Neural progenitor cell (in vitro differentiated cells): ENCODE results near the gene INPPL1. TPM values are rescaled to one million over a fixed set of nuclear protein-coding genes. Genes with fewer than 3 reads are reported as not detected.

ENCODE experiments used
- DNase-seq: peaks from one replicate; pipeline ENCODE4 v3.0.0-alpha.2; 2016; ENCODE audit warnings: low spot score
- H2AFZ ChIP-seq: fragments of 200-600 bp; sonication (generic); replicated peaks from 2 replicates; pipeline ENCODE4 v1.6.1; 2016; ENCODE audit warnings: antibody characterized with exemption
- H3F3A ChIP-seq: fragments of 200-600 bp; sonication (generic); 2 replicates; pipeline ENCODE4 v1.6.1; 2016; ENCODE audit warnings: antibody characterized with exemption, low read depth
- H3K27ac ChIP-seq: fragments of 200-600 bp; sonication (generic); 2 replicates; pipeline ENCODE4 v1.5.1; 2016; ENCODE audit warnings: mild to moderate bottlenecking
- H3K27me3 ChIP-seq: fragments of 200-600 bp; sonication (generic); 2 replicates; pipeline ENCODE4 v1.6.1; 2016; ENCODE audit warnings: mild to moderate bottlenecking, moderate library complexity
- H3K36me3 ChIP-seq: fragments of 200-600 bp; sonication (generic); 2 replicates; pipeline ENCODE4 v1.5.1; 2016
- H3K4me1 ChIP-seq: fragments of 200-600 bp; sonication (generic); 2 replicates; pipeline ENCODE4 v1.6.1; 2016; ENCODE audit warnings: mixed run types
- H3K4me2 ChIP-seq: fragments of 200-600 bp; sonication (generic); 2 replicates; pipeline ENCODE4 v1.6.1; 2016
- H3K4me3 ChIP-seq: fragments of 200-600 bp; sonication (generic); 2 replicates; pipeline ENCODE4 v1.5.1; 2016
- H3K79me2 ChIP-seq: fragments of 200-600 bp; sonication (generic); 2 replicates; pipeline ENCODE4 v1.6.1; 2016; ENCODE audit warnings: low read depth
- H3K9ac ChIP-seq: fragments of 200-600 bp; sonication (generic); 2 replicates; pipeline ENCODE4 v1.6.1; 2016
- H3K9me3 ChIP-seq: fragments of 200-600 bp; sonication (generic); 2 replicates; pipeline ENCODE4 v1.5.1; 2016; ENCODE audit warnings: low read depth
- H4K20me1 ChIP-seq: fragments of 200-600 bp; sonication (generic); 2 replicates; pipeline ENCODE4 v1.6.1; 2016; ENCODE audit warnings: low read depth
- H3K27ac Mint-ChIP-seq: 3 replicates; pipeline ENCODE4 v1.8.0; 2021; ENCODE audit warnings: mixed read lengths
- H3K27me3 Mint-ChIP-seq: 2 replicates; pipeline ENCODE4 v1.8.0; 2022; ENCODE audit warnings: low read depth, mild to moderate bottlenecking, inconsistent platforms, moderate library complexity, mixed read lengths; ENCODE audit not compliant: insufficient read depth
- H3K36me3 Mint-ChIP-seq: 3 replicates; pipeline ENCODE4 v1.8.0; 2021; ENCODE audit warnings: mixed read lengths
- H3K4me1 Mint-ChIP-seq: 3 replicates; pipeline ENCODE4 v1.8.0; 2021; ENCODE audit warnings: mixed read lengths
- H3K4me3 Mint-ChIP-seq: 3 replicates; pipeline ENCODE4 v1.8.0; 2021; ENCODE audit warnings: mild to moderate bottlenecking, moderate library complexity, mixed read lengths
- H3K9me3 Mint-ChIP-seq: 3 replicates; pipeline ENCODE4 v1.8.0; 2020; ENCODE audit warnings: mixed read lengths
- EZH2 ChIP-seq: fragments of 200-600 bp; sonication (generic); IDR thresholded peaks from 2 replicates; pipeline ENCODE4 v1.6.1; 2017; ENCODE audit warnings: antibody characterized with exemption, mild to moderate bottlenecking, moderate library complexity
- EZH2phosphoT487 ChIP-seq: fragments of 200-600 bp; sonication (generic); IDR thresholded peaks from 2 replicates; pipeline ENCODE4 v1.6.1; 2017; ENCODE audit warnings: antibody characterized with exemption
- total RNA-seq: library from RNA; depleted of rRNA; stranded (reverse); fragments of >200 nt; gene quantifications from 2 replicates; pipeline ENCODE4 v1.2.3, GENCODE V29; 2015; ENCODE audit warnings: low replicate concordance
- TF ChIP-seq, protein P1 (sequence below): fragments of 200-600 bp; sonication (generic); IDR thresholded peaks from 2 replicates; pipeline ENCODE4 v1.5.1; 2017; ENCODE audit warnings: antibody characterized with exemption, mild to moderate bottlenecking

The INPPL1 gene
- total RNA-seq, 1 donor from 2014 or later, result 30.8 TPM

DNA sequence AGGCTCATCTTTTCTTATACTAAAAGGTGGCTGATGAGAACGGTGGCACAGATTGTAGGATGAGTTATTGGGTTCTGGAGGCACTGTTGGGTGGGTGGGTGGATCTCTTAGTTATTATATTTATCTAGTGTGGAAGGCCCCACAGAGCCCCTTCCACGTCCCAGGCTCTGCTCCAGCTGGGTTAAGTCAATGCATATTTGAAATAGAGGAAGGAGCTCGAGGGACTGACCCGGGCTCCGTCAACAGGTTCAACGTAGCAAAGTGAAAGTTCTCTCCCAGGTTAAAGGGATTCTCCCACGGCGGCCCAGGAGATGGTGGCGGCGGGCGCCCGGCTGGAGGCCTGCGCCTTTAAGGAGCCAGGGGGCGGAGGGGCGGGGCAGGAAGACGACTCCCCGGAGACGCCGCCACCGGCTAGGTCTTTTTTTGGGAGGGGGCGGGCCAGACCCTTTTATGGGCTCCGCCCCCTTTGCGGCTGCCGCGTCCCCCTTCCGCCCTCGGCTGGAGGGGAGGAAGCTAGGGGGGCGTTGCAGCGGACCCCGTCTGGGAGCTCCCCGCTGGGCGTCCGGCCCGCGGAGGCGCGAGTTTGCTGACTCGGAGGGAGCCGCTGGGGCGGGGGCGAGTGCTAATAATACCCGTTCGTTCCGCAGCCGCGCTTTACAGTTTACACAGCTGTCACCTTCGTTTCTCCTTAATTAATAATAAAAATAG, 1.5 kb upstream of the INPPL1 start:
- no peak overlapping the region for H3K9ac ChIP-seq

DNA sequence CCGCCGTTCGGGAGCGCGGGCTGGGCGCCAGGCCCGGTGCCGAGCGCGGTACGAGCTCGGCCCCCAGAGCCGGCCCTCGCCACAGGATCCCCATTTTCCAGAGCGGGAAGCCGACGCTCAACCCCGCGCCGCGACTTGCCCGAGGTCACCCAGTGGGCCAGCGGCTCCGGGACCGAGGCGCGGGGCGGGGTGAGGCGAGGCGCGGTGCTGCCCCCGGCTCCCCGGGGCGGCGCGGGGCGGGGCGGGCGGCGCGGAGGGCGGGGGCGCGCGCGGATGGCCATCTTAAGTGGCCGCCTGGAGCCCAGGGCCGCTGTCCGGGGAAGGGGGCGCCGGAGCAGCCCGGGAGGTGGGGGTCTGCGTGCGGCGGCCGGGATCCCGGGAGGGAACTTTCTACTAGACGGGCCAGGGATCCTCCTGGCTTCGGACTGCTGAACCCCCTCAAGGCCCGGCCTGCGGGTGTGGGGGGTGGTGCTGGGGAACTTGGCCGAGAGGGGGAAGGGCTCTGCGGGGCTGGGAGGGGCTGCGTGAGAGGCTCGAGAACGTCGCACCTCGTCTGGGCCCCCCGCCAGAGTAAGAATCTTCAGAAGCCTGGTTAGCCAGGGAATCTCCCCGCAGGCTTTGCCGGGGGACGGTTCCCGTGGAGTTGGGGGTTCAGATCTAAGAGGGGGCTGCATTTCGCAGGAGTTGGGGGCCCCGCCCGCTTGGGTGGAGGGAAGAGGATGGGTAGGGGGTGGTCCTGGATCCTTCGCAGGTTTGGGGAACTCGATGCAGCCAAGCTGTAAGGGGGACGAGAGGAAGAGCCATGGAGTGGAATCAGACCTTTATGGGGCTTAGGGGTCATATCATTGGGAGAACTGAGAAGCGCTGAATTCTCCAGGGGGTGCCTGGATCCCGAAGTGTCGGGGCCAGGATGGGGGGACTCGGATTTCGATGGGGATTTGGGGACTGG, 678 bp upstream of the INPPL1 start:
- Histone ChIP-seq H3K9me3 (no peaks in the 10 kb centered on the region), H3K36me3 (no peaks in the 10 kb centered on the region), H3K9ac (peak overlapping the region; percentile 57), H3K27me3 (no peaks in the 10 kb centered on the region), H3K79me2 (peaks cover 26% of the 10 kb centered on the region), H3F3A (peaks cover 19% of the 10 kb centered on the region), H4K20me1 (peaks cover 19% of the 10 kb centered on the region), H3K4me3 (peak overlapping the region; percentile 87), H2AFZ (peak overlapping the region; percentile 33), H3K27ac (no peak overlapping the region), H3K4me1 (peaks cover 5% of the 10 kb centered on the region), H3K4me2 (peak overlapping the region; percentile 97)
- H3K27me3 Mint-ChIP-seq, result peaks cover 7% of the 10 kb centered on the region
- H3K27ac Mint-ChIP-seq, result peak overlapping the region; percentile 94
- H3K9me3 Mint-ChIP-seq, result no peaks in the 10 kb centered on the region
- no peak for TF ChIP-seq EZH2phosphoT487
- TF ChIP-seq, protein P1, sequence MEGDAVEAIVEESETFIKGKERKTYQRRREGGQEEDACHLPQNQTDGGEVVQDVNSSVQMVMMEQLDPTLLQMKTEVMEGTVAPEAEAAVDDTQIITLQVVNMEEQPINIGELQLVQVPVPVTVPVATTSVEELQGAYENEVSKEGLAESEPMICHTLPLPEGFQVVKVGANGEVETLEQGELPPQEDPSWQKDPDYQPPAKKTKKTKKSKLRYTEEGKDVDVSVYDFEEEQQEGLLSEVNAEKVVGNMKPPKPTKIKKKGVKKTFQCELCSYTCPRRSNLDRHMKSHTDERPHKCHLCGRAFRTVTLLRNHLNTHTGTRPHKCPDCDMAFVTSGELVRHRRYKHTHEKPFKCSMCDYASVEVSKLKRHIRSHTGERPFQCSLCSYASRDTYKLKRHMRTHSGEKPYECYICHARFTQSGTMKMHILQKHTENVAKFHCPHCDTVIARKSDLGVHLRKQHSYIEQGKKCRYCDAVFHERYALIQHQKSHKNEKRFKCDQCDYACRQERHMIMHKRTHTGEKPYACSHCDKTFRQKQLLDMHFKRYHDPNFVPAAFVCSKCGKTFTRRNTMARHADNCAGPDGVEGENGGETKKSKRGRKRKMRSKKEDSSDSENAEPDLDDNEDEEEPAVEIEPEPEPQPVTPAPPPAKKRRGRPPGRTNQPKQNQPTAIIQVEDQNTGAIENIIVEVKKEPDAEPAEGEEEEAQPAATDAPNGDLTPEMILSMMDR, result no peak
- no peak for TF ChIP-seq EZH2
- DNase-seq, result peak; percentile 57
- peak overlapping the region; percentile 95 for H3K4me3 Mint-ChIP-seq
- peaks cover 3% of the 10 kb centered on the region for H3K36me3 Mint-ChIP-seq
- peaks cover 23% of the 10 kb centered on the region for H3K4me1 Mint-ChIP-seq

More for the DNA sequence above, 1.5 kb upstream of the INPPL1 start:
- peak overlapping the region; percentile 97 for H3K4me2 ChIP-seq
- no peak for TF ChIP-seq EZH2phosphoT487
- TF ChIP-seq, protein P1, result peak; percentile 6
- no peak for TF ChIP-seq EZH2
- Mint-ChIP-seq H3K4me1 (peaks cover 23% of the 10 kb centered on the region), H3K36me3 (no peaks in the 10 kb centered on the region), H3K27me3 (peaks cover 10% of the 10 kb centered on the region), H3K9me3 (no peaks in the 10 kb centered on the region), H3K4me3 (peak overlapping the region; percentile 86), H3K27ac (peak overlapping the region; percentile 25)
- H4K20me1 ChIP-seq, result peaks cover 19% of the 10 kb centered on the region
- H3K79me2 ChIP-seq, result peaks cover 26% of the 10 kb centered on the region
- peaks cover 5% of the 10 kb centered on the region for H3K4me1 ChIP-seq
- H3F3A ChIP-seq, result peaks cover 19% of the 10 kb centered on the region
- H3K4me3 ChIP-seq, result peak overlapping the region; percentile 87
- H2AFZ ChIP-seq, result no peak overlapping the region
- H3K36me3 ChIP-seq, result no peaks in the 10 kb centered on the region
- H3K27me3 ChIP-seq, result no peaks in the 10 kb centered on the region
- peak; percentile 96 for DNase-seq
- H3K9me3 ChIP-seq, result no peaks in the 10 kb centered on the region
- no peak overlapping the region for H3K27ac ChIP-seq

DNA sequence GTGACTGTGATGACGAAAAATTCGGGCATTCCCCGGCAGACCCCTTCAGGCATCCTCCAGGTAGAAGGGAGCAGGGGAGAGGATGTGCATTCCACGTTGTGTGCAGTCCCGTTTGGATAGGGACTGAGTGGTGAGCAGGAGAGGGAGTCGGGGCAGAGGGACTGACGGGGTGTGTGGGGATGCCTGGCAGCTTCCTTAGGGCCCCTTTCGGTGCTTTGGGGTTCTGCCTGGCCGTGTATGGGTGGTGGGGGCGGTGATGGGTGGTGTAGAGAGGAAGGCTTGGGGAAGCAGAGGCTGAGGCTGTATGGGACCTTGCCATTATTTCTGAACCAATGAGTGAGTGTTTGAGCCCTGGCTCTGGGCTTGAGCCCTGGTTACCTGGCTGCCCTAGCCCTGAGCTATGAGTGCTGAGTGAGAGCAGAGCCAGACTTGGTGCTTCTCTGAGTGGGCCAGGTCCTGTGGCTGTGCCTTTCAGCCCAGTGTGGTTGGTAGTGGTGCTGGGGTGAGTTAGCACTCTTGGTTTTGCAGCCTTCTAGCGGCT, 914 bp downstream of the INPPL1 start:
- Histone ChIP-seq H3K4me2 (peak overlapping the region; percentile 97), H3F3A (peaks cover 19% of the 10 kb centered on the region), H4K20me1 (peaks cover 19% of the 10 kb centered on the region), H3K4me1 (peaks cover 5% of the 10 kb centered on the region), H3K36me3 (no peaks in the 10 kb centered on the region), H3K4me3 (peak overlapping the region; percentile 87), H3K27me3 (no peaks in the 10 kb centered on the region), H3K27ac (no peak overlapping the region), H3K9me3 (no peaks in the 10 kb centered on the region), H3K79me2 (peaks cover 26% of the 10 kb centered on the region), H2AFZ (no peak overlapping the region), H3K9ac (peak overlapping the region; percentile 57)
- H3K4me1 Mint-ChIP-seq, result peaks cover 23% of the 10 kb centered on the region
- H3K27me3 Mint-ChIP-seq, result peaks cover 6% of the 10 kb centered on the region
- H3K36me3 Mint-ChIP-seq, result peaks cover 14% of the 10 kb centered on the region
- H3K4me3 Mint-ChIP-seq, result peak overlapping the region; percentile 95
- DNase-seq, result peak; percentile 32
- no peak for TF ChIP-seq EZH2
- TF ChIP-seq EZH2phosphoT487, result no peak
- no peaks in the 10 kb centered on the region for H3K9me3 Mint-ChIP-seq
- H3K27ac Mint-ChIP-seq, result peak overlapping the region; percentile 88
